IPS-NIHi7 (cell line): ENCODE results near the gene HMOX1.

Experiments
- DNase-seq: peaks from one replicate; pipeline ENCODE4 v3.0.0; 2012; ENCODE audit warnings: mixed read lengths; ENCODE audit errors: extremely low spot score

The HMOX1 gene

DNA sequence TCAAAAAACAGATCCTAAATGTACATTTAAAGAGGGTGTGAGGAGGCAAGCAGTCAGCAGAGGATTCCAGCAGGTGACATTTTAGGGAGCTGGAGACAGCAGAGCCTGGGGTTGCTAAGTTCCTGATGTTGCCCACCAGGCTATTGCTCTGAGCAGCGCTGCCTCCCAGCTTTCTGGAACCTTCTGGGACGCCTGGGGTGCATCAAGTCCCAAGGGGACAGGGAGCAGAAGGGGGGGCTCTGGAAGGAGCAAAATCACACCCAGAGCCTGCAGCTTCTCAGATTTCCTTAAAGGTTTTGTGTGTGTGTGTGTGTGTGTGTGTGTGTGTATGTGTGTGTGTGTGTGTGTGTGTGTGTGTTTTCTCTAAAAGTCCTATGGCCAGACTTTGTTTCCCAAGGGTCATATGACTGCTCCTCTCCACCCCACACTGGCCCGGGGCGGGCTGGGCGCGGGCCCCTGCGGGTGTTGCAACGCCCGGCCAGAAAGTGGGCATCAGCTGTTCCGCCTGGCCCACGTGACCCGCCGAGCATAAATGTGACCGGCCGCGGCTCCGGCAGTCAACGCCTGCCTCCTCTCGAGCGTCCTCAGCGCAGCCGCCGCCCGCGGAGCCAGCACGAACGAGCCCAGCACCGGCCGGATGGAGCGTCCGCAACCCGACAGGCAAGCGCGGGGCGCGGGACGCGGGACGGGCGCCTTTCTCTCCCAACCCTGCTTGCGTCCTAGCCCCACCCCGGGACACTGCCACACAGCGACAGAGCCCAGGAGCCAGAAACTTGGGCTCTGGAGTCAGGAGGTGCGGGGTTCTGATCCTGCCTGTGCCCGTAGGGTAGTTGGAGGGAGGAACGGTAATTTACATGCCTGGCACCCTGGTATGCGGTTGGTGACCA, at the start of gene HMOX1:
Gene HMOX1 (plus strand): TSS at position 560 of the 887 bp plus-strand sequence. CDS start 78 bp downstream, at position 638.
- peak; percentile 81 for DNase-seq

GRCh38 chr22:35332278-35332677, 48.6 kb upstream of the HMOX1 start:
- no peak for DNase-seq

- DNase-seq, result no peak
Observed at GRCh38 chr22:35333220-35333619, 47.7 kb upstream of the HMOX1 start.

DNA sequence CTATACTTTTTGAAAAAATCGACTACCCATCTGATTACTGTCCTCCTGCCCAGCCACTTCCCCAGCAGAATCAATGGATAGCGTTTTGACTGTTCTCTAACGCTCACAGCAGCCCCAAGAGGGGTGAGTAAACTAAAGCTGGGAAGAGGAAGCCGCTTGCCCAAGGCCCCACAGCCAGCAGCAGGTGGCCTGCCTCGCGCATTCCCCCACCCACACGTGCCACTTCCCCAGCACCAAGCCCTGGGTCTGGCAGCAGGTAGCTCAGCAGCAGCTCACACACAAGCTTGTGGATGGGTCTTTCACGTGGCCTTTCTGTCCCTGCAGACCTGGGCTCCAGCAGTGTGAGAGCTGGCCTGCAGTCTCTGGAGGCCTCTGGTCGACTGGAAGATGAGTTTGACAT, 46.9 kb upstream of the HMOX1 start:
- no peak for DNase-seq

DNA sequence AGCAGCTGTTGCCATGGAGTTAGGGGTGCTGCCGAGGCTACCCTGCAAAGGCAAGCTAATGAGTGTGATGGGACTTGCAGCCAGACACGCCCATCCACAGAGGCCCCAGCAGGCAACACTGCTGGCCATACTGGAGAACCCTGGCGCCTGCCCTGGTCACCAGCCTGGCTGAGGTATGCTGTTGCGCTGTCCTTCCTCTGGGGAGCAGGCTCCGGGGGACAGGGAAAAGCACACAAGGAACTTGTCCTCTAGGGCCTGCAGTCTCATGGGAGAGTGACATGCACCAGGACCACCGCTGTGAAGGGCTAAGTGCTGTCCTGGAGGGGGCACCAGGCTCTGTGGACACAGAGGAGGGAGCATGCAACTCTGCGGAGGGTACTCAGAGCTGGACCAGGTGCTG, 45.4 kb upstream of the HMOX1 start:
- no peak for DNase-seq

GRCh38 chr22:35335936-35336781, 44.7 kb upstream of the HMOX1 start:
- DNase-seq, result no peak

- peak; percentile 44 for DNase-seq
Observed at GRCh38 chr22:35337932-35338331, 43.0 kb upstream of the HMOX1 start.

- no peak for DNase-seq
Observed at GRCh38 chr22:35341090-35341874, 39.6 kb upstream of the HMOX1 start.

GRCh38 chr22:35342390-35342789, 38.5 kb upstream of the HMOX1 start:
- DNase-seq, result no peak

- DNase-seq, result no peak
Observed at GRCh38 chr22:35343664-35344550, 37.0 kb upstream of the HMOX1 start.

DNA sequence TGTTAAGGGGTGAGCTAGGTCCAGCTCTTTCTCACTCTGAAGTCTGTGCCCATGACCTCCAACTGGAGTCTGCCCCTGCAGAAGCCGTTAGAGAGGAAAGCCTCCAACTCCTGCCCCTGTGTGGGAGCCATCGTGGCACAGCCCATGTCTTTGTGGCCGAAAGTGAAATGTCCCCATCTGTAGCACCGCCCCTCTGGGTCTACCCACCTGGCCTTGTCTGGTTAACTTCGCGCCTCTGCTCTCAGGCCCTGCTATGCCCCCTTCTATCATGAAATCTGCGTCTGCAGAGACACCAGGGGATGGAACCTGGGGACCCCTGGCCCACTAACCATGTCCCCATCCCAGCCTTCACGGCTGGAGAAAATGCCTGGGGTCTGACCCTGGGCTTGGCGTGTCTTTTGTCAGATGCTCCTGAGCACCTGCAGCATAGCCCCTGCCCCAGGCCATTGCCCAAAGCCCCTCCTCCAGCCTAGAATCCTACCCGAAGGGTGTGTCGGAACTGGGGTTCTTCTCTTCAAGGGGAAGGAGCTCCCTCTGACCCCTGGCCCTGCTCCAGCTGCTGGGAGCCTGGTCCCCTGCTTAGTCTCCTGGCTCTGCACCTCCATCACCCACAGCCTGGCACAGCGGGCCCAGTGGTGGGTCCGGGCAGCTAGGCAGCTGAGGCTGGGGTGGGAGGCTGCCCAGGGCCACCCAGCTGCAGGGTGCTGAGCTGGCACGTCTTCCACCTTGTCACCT, 35.8 kb upstream of the HMOX1 start:
- DNase-seq, result no peak

GRCh38 chr22:35345808-35346505, 34.9 kb upstream of the HMOX1 start:
- DNase-seq, result no peak

GRCh38 chr22:35346596-35347220, 34.2 kb upstream of the HMOX1 start:
- DNase-seq, result no peak

GRCh38 chr22:35347462-35347861, 33.4 kb upstream of the HMOX1 start:
- DNase-seq, result no peak

- DNase-seq, result no peak
Observed at GRCh38 chr22:35348026-35348590, 32.8 kb upstream of the HMOX1 start.

- DNase-seq, result no peak
Observed at GRCh38 chr22:35348703-35349102, 32.2 kb upstream of the HMOX1 start.

DNA sequence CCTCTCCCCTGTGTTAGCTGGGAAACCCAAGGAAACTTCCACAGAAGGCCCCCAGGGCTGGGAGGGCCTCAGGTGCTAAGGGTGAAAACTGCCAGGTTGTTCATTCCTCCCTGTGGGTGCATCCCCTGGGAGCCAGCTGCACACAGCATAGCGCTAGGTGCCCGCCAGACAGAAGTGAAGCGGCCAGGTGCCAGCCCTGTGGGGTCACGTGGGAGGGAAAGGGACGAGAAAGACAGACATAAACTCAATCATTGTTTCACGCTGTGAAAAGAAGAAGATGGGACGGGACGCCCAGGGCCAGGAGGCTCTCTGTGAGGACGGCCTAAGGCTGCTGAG, 31.6 kb upstream of the HMOX1 start:
- DNase-seq, result no peak

DNA sequence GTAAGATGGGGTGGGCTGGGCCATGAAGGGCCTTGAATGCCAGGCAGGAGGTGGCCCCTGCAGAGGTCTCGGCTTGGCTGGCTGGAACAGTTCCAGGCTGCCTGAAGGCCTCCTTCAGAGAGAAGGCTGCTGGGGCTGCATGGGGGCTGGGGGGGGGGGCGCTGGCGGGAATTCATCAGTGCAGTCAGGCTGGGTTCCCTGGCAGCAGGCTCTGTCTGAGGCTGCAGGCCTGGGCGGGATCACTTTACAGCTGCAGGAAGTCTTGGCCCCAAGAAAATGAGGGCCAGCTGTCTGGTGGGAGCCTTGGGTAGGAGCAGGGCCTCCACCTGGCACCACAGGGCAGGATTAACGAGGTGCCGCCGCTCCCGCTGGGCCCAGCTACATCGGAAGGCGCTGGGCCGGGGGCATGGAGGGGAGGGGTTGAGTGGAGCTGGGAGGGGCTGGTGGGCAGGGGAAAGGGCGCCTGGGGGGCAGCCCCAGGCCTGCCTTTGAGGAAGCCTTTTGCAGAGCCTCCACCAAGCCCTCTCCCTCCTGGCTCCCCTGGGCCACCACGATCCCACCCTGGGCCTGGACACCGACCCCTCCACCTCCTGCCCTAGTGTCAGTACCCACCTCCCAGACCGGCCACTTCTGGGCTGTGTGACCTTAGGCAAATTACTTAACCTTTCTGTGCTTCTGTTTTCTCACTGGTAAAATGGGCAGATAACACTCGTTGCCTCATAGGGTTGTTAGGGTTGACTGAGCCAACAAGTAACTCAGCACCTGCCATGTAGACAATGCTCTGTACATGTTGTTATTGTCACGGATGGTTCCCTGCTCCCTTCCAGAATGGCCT, 31.0 kb upstream of the HMOX1 start:
- DNase-seq, result no peak
